GM19328 (cell line): Measurements from ENCODE around the gene GSX2.
"Not testable (repeated sequence)": the region's sequence is repeated elsewhere in the genome, so short reads cannot be mapped to it uniquely, and the experiment has no call there.

Experiments used
- ATAC-seq: cut with Tn5 transposase; IDR thresholded peaks from one replicate; pipeline ENCODE4 v1.9.1; 2021; ENCODE audit warnings: mild to moderate bottlenecking, moderate library complexity; ENCODE audit not compliant: unreplicated experiment

Gene GSX2

DNA sequence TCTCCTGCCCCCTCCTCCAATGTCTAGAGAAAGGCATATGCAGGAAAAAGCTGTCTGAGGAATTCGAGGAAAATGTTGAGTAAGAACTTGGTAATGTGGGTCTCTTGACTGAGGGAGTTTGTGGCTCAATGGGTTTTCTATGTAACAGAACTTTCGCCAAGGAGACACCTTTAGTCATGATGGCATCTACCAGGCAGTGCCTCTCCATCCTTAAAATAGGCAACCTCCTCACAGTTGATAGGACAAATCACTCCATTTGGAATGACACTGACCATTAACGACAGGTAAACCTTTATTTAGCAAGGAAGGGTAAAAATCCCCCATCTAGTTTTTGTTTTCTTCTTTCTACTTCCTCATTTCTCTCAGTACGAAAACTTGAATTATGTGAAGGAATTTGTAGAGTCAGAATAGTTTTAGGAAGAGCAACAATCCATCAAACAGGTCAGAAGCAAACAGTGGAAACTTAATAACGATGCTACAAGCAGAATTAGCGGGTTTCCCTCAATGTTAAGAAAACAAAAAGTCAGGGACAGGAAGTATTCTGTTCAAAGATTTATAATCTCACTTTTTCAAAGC, 2.7 kb downstream of the GSX2 start:
- no peak for ATAC-seq

DNA sequence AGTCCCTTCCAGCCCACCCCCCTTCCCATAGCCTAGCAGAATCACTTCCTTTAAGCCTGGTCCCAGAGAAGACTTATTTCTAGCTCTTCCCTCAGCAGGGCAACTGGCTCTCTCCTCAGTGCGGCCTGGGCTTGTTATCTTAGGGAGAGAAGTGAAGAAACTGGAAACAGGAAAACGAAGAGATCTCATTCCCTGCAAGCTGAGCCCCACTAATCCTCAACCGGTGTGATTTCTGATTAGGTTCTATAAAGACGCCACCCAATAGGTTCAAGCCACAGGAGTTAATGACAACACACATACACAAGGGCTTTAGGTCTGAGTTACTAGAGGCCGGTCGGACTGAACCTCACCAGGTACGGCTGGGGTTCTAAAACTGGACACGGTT, 3.2 kb downstream of the GSX2 start:
- ATAC-seq: no peak

DNA sequence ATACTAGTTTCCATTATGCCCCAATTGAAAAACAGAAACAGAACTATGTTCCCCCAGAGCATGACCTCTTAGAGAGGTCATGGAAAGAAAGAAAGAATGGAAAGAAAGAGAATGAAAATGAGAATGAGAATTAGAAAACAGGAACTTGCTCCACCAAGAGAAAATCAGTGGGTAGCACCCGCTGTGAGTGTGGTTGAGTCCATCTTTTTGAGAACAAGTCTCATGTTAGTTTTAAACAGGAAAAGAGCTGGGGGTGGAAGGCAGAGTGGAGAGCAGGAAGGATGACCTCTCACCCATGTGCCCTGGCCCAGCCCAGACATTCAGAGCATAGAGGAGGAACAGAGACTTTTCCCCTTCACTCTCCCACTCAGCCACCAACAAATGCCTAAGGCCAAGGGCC, 4.9 kb downstream of the GSX2 start:
- ATAC-seq: no peak

DNA sequence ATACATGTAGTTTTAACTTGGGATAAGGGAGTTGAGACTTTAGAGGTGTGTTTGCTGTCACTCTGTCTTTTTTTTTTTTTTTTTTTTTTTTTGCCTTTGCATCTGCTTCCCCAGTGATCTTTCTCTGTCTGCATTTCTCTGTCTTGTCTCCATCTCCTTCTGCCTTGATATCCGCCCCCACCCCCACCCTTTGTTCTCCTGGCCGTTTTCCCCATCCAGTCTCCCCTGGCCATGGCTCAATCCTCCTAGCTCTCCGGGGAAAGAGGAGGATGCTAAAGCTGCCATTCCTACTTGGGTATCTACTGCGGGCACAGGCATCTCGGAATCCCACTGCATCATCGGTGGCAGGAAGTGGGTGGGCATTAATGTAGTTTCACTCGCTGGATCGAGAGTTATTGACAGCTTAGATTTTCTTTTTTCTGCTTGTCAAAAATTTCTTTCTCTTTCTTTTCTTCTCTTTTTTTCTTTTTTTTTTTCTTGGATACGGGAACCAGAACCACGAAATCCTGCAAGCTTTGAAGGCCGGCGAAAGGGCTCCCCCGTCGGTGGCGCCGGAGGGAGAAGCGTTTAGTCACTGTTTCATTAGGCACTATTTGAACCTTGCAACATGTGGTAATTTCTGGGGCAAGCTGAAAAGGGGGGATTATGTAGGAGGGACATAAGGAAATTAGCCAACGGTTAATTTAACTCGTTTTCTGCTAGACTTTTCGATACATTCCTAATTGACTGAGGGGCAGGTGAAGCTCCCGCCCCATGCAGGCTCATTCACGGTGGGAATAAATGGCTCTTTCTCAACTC, 8.2 kb downstream of the GSX2 start:
- ATAC-seq: no peak

DNA sequence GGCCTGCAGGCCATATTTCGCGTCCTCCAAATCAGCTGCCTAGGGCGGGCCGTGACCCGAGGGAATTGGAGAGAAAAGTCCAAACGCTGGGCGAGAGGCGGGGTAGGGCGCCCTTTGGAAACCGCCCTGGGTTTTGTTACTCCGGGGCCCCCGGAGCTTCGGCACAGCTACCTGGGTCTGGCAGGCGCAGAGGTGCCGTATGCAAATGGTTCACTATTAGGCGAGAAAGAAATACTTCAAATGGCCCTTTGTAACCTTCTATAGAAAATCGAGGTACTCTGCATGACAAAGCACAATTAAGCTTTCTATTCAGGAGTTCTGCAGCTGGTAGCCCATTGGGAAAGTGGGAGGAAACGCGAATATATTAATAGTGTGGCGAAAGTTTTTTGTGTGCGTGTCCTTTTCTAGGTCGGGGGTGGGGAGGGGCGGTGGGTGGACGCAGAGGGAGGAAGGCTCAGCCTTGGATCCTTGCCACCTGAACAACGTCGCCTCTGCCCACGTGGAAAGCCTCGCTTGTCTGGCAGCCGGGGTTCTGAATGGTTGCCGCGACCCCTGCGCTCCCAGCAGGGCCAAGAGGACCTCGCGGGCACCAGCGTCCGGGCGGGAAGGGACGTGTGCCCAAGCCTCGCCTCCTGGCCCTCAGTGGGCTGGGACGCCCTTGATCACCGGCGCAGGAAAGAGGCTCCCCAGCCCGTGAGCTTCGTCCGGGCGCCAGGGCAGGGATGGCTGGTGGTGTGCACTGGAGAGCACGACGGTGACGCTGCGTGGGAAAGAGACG, 9.5 kb downstream of the GSX2 start:
- no peak for ATAC-seq

DNA sequence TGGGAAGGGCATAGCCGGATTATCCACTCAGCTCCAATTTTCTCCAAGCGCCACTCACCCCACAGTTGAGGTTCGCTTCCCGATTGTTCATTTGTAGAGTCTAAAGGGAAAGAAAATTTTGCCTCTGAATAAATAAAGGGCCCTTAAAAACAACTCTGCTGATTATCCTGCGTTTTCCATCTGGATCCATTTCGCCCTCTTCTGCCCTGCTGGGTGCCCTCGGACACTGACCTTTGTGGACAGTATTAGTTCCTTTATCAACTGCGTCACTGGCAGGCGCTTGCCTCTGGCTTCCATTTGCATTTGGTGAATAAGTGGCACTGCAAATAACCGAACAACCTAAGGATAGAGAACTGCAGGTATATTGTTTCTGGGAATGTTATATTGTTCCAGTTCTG, 10.1 kb downstream of the GSX2 start:
- ATAC-seq: no peak

DNA sequence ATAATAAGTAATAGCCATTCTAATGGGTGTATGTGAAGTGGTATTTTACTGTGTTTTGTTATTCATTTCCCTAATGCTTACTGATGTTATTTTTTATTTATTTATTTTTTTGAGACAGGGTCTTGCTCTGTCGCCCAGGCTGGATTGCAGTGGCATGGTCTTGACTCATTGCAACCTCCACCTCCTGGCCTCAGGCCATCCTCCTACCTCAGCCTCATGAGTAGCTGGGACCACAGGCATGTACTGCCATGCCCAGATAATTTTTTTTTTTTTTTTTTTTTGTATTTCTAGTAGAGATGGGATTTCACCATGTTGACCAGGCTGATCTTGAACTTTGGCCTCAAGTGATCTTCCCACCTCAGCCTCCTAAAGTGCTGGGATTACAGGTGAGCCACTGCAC, 13.2 kb downstream of the GSX2 start:
- ATAC-seq: not testable (repeated sequence)

DNA sequence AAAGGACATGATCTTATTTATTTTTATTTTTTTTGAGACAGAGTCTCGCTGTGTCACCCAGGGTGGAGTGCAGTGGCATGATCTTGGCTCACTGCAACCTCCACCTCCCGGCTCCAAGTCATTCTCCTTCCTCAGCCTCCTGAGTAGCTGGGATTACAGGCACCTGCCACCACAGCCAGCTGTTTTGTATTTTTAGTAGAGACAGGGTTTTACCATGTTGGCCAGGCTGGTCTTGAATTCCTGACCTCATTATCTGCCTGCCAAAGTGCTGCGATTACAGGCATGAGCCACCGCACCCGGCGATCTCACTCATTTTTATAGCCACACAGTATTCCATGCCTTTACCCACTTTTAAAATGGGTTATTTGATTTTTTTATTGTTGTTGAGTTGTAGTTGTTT, 16.3 kb downstream of the GSX2 start:
- not testable (repeated sequence) for ATAC-seq

DNA sequence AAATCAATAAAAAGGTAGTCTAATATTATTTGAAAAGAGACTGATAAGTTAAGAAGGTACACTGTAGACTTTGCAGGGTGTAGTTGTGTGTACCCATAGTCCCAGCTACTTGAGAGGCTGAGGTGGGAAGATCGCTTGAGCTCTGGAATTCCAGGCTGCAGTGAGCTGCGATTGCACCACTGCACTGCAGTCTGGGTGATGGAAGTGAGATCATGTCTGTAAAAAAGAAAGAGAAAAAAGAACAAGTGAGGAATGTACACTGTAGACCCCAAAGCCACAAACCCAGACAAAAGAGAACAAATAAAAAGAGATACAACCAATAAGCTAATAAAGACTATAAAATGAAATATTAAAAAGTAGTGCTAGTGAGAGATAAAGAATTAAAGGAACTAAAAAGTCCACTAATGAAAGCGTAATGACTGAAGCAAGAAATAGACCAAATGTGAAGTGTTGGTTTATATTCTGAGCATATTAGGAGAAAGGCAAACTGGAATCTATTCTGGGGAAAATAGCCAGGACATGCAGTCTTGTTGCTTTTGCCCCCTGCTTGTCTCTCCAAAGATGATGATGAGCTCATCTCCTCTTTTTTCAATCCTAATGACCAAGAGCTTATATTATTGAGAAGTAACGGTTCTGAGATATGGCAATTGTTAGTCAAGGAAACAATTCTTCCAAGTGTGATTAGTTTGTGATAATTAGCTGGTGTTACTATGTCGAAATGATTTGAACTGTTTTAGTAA, 19.1 kb downstream of the GSX2 start:
- no peak for ATAC-seq

DNA sequence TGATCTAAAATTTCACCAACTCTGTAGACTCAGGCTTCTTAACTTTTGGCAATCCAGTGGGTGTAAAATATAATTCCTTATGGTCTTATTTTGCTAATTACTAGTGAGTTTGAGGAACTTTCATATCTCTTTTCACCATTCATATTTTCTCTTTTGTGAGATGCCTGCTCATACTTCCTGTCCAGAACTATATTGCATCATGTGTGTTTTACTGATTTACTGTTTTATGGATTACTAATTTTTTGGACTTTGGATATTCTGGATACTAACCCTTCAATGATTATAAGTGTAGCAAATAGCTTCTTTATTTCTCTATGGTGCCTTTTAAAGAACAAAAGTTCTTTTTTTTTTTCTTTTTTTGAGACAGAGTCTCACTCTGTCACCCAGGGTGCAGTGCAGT, 20.6 kb downstream of the GSX2 start:
- ATAC-seq: no peak

DNA sequence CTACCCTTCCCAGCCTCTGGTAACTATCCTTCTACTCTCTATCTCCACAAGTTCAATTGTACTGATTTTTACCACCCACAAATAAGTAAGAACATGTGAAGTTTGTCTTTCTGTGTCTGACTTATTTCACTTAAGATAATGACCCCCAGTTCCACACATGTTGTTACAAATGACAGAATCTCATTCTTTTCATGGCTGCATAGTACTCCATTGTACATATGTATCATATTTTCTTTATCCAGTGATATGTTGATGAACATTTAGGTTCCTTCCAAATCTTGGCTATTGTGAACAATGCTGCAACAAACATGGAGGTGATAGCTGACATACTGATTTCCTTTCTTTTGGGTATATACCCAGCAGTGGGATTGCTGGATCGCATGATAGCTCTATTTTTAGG, 27.7 kb downstream of the GSX2 start:
- ATAC-seq: no peak

DNA sequence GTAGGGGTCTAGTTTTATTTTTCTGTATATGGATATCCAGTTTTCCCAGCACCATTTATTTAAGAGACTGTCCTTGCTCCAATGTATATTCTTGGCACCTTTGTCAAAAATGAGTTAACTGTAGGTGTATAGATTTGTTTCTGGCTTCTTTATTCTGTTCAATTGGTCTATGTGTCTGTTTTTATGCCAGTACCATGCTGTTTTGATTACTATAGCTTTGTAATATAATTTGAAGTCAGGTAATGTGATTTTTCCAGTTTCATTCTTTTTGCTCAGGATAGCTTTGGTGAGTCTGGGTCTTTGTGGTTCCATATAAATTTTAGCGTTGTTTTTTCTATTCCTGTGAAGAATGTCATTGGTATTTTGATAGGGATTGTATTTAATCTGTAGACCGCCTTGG, 28.7 kb downstream of the GSX2 start:
- ATAC-seq: not testable (repeated sequence)

DNA sequence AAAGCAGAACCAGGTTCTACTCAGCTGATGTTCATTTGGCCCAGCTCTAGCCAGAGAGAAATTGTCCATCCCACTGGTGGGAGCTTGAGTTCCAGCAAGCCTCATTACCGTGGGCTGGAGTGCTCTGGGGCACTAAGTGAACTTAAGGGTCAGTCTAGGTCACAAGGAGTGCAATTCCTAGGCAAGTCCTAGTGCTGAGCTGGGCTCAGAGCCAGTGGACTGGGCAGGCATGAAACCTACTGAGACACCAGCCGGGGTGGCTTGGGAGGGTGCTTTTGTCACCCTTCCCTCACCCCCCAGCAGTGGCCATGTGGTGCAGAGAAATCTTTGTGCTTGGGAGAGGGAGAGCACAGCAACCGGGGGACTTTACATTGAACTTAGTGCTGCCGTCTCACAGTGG, 39.4 kb downstream of the GSX2 start:
- ATAC-seq: no peak

DNA sequence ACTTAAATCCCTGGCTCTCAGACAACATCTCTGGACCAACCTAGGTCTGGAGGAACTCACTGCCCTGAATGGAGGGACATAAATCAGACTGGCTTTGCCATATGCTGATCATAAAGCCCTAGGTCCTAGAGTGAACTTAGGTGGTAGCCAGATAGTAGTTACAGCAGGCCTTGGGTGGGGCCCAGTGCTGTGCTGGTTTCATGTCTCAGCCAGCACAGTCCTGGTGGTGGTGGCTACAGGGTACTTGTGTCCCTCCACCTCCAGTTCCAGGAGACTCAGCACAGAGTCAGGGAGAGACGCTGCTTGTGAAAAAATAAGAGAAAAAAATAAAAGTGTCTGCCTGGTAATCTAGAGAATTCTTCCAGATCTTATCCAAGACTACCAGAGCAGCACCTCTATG, 40.3 kb downstream of the GSX2 start:
- no peak for ATAC-seq

DNA sequence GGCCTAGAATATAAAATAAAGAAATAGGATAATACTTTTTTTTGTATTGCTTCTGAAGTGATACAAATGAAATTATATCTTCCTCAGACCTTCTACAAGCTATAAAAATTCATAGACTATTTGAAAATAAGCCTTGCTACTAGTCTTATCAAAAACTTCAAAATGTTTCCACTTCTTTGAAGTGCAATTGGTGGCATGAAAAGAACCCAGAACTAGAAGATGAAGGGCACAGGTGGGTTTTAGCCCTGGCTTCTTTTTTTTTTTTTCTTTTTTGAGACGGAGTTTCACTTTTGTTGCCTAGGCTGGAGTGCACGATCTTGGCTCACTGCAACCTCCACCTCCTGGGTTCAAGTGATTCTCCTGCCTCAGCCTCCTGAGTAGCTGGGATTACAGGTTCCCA, 44.2 kb downstream of the GSX2 start:
- no peak for ATAC-seq

DNA sequence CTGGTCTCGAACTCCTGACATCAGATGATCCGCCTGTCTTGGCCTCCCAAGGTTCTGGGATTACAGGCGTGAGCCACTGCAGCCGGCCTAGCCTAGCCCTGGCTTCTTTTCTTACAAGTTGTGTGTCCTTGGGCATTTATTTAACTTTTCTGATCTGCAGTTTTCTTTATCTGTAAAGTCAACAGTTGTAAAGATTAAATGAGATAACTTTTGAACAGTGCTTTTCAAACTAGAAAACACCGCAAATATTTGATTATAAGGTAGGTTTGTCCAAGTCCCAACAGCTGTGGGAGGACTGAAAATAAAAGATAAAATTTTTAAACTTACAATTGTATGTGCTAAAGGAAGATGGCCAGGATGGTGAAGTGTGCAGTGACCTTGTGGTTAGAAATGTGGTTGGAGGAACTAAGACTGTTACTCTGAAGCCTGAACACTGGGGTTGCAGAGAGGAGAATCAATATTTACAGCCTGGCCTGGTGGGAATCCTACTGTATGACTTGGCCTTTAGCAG, 44.8 kb downstream of the GSX2 start:
- no peak for ATAC-seq

DNA sequence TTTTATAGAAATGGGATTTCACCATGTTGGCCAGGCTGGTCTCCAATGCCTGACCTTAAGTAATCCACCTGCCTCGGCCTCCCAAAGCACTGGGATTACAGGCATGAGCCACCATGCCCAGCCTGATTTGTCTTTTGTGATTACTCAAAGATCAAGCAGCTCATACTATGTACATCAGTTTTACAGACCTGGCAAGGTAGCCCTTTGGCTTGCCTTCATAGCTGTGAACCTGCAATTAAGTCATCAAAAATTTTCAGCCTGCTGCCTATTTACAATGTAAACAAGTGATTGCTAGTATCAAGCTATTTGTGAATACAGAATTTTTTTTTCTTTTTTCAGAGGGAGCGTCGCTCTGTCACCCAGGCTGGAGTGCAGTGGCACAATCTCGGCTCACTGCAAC, 46.2 kb downstream of the GSX2 start:
- ATAC-seq: no peak

DNA sequence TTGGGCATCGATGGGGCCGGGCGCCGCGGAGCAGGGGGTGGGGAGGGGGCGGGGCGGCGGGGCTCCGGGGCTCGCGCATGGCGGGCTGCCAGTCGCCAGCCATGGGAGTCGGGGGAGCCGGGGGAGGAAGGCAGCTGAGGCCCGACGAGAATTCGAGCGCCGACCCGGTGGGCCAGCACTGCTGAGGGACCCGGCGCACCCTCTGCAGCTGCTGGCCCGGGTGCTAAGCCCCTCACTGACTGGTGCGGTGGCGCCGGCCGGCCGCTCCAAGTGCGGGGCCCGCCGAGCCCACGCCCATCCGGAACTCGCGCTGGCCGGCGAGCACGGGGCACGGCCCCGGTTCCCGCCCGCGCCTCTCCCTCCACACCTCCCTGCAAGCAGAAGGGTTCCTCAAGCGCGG, 49.4 kb downstream of the GSX2 start:
- no peak for ATAC-seq
